Measurements from ENCODE around the gene SSB.

GRCh38 chr2:169775765-169776164 is 22.9 kb upstream of the SSB start:
- TF ChIP-seq, protein P1, sequence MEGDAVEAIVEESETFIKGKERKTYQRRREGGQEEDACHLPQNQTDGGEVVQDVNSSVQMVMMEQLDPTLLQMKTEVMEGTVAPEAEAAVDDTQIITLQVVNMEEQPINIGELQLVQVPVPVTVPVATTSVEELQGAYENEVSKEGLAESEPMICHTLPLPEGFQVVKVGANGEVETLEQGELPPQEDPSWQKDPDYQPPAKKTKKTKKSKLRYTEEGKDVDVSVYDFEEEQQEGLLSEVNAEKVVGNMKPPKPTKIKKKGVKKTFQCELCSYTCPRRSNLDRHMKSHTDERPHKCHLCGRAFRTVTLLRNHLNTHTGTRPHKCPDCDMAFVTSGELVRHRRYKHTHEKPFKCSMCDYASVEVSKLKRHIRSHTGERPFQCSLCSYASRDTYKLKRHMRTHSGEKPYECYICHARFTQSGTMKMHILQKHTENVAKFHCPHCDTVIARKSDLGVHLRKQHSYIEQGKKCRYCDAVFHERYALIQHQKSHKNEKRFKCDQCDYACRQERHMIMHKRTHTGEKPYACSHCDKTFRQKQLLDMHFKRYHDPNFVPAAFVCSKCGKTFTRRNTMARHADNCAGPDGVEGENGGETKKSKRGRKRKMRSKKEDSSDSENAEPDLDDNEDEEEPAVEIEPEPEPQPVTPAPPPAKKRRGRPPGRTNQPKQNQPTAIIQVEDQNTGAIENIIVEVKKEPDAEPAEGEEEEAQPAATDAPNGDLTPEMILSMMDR (IDR thresholded peaks at IDR 0.05), result no peak
- no peak for TF ChIP-seq EZH2 (IDR thresholded peaks at IDR 0.05; ENCODE audit: borderline replicate concordance, insufficient read depth, low read depth, low read length, poor library complexity, severe bottlenecking)

Data from B cell (primary cell).